Calu3 (cell line): ENCODE measurements around the gene RNF121. TPM values are rescaled to one million over a fixed set of nuclear protein-coding genes. Genes with fewer than 3 reads are reported as not detected.

ENCODE experiments used
- BruUV-seq: library from RNA; stranded (reverse); fragments of 400-500 nt; replicated peaks from 2 replicates; lab custom pipeline; 2021; lab: Mats Ljungman, UMichigan
- CTCF ChIA-PET: fragments of 300-600 bp; sonication (Branson Sonifier 250); formaldehyde crosslinking; loops from one replicate; lab custom pipeline; 2022; ENCODE audit warnings: antibody characterized with exemption; lab: Charles Lee
- DNase-seq: peaks from one replicate; pipeline ENCODE4 v3.0.0; 2022
- H3K27ac Mint-ChIP-seq: one replicate; pipeline ENCODE4 v1.8.0; 2022; ENCODE audit warnings: mixed read lengths; ENCODE audit not compliant: unreplicated experiment
- H3K27me3 Mint-ChIP-seq: one replicate; pipeline ENCODE4 v1.8.0; 2022; ENCODE audit warnings: mixed read lengths; ENCODE audit not compliant: unreplicated experiment
- H3K36me3 Mint-ChIP-seq: one replicate; pipeline ENCODE4 v1.8.0; 2022; ENCODE audit warnings: mild to moderate bottlenecking, moderate library complexity, mixed read lengths; ENCODE audit not compliant: insufficient read depth, unreplicated experiment
- H3K4me1 Mint-ChIP-seq: one replicate; pipeline ENCODE4 v1.8.0; 2022; ENCODE audit warnings: mild to moderate bottlenecking, low read depth, mixed read lengths; ENCODE audit not compliant: unreplicated experiment
- H3K4me3 Mint-ChIP-seq: one replicate; pipeline ENCODE4 v1.8.0; 2022; ENCODE audit warnings: mild to moderate bottlenecking, low read depth, moderate library complexity, mixed read lengths; ENCODE audit not compliant: unreplicated experiment
- H3K9me3 Mint-ChIP-seq: one replicate; pipeline ENCODE4 v1.8.0; 2022; ENCODE audit warnings: low read depth, mixed read lengths; ENCODE audit not compliant: unreplicated experiment
- intact Hi-C: fragments of 100-400 bp; cut with micrococcal nuclease; formaldehyde crosslinking; loops from one replicate; pipeline ENCODE4 v1.10.0; 2022; ENCODE audit not compliant: unreplicated experiment
- total RNA-seq: library from RNA; stranded (reverse); gene quantifications from 2 replicates; pipeline ENCODE4 v1.2.3, GENCODE V29; 2022
- TF ChIP-seq, protein P1 (sequence below): fragments of 200-600 bp; IDR thresholded peaks from one replicate; pipeline ENCODE4 v1.8.0; 2022; ENCODE audit warnings: antibody characterized with exemption; ENCODE audit not compliant: unreplicated experiment

RNF121 gene
- total RNA-seq, 1 experiment from 2014 or later, result 51.7 TPM

DNA sequence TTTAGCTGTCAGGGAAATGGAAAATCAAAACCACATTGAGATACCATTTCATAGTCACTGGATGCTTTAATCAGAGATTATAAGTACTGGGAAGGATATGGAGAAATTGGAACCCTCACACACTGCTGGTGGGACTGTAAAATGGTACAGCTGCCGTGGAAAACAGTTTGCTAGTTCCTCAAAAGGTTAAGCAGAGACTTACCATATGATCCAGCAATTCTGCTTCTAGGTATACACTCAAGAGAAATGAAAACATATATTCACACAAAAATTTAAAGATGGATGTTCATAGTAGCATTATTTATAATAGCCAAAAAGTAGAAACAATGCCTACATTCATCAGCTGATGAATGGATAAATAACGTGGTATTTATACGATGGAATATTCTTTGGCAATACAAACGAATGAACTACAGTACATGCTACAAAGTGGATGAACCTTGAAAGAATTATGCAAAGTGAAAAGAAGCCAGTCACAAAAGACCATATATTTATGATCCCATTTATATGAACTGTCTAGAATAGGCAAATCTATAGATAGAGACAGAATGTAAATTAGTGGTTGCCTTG is 23.0 kb downstream of the RNF121 start:
- intact Hi-C loops, result no loop called here
- no peak overlapping the region for H3K4me3 Mint-ChIP-seq
- peaks cover 4% of the 10 kb centered on the region for H3K36me3 Mint-ChIP-seq
- no peak overlapping the region for H3K27ac Mint-ChIP-seq
- TF ChIP-seq, protein P1, sequence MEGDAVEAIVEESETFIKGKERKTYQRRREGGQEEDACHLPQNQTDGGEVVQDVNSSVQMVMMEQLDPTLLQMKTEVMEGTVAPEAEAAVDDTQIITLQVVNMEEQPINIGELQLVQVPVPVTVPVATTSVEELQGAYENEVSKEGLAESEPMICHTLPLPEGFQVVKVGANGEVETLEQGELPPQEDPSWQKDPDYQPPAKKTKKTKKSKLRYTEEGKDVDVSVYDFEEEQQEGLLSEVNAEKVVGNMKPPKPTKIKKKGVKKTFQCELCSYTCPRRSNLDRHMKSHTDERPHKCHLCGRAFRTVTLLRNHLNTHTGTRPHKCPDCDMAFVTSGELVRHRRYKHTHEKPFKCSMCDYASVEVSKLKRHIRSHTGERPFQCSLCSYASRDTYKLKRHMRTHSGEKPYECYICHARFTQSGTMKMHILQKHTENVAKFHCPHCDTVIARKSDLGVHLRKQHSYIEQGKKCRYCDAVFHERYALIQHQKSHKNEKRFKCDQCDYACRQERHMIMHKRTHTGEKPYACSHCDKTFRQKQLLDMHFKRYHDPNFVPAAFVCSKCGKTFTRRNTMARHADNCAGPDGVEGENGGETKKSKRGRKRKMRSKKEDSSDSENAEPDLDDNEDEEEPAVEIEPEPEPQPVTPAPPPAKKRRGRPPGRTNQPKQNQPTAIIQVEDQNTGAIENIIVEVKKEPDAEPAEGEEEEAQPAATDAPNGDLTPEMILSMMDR, result no peak
- H3K27me3 Mint-ChIP-seq, result no peaks in the 10 kb centered on the region
- H3K4me1 Mint-ChIP-seq, result peaks cover 19% of the 10 kb centered on the region
- no peak for DNase-seq
- no TSS peak for BruUV-seq
- CTCF ChIA-PET, result no interaction called here
- no peaks in the 10 kb centered on the region for H3K9me3 Mint-ChIP-seq

DNA sequence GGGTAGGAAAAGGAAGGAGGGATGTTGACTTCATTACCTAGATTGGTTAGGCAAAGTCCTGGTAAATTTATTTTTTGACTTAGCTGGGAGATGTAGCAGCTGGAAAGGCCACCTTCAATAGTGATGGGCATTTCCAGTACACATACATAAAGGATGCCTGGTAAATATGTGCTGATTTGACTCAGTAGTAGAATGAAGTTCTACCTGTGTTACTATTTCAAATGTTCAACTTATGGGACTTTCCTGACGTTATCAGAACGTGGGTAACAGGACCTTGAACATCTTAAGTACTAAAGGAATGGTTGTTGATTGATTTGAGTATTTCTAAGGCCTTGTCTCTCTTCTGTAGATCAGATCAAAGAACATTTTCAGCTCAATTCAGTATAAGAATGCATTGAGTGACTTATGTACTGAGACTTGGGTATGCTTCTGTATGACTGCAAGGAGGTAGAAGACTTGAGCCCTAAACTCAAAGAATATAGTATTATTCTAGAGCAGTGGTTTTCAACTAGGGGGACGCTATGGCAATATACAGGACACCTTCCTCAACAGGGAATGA is 27.1 kb downstream of the RNF121 start:
- CTCF ChIA-PET, result interaction anchor here (0.6 kb wide), 1 partner anchor 9 kb away, joined by 3 read pairs; no protein-coding TSS in a partner anchor
- no TSS peak for BruUV-seq
- H3K4me1 Mint-ChIP-seq, result peaks cover 11% of the 10 kb centered on the region
- peaks cover 2% of the 10 kb centered on the region for H3K36me3 Mint-ChIP-seq
- no peak for DNase-seq
- TF ChIP-seq, protein P1, result no peak
- H3K9me3 Mint-ChIP-seq, result no peaks in the 10 kb centered on the region
- no peak overlapping the region for H3K4me3 Mint-ChIP-seq
- intact Hi-C loops, result no loop called here
- no peaks in the 10 kb centered on the region for H3K27me3 Mint-ChIP-seq
- no peak overlapping the region for H3K27ac Mint-ChIP-seq

DNA sequence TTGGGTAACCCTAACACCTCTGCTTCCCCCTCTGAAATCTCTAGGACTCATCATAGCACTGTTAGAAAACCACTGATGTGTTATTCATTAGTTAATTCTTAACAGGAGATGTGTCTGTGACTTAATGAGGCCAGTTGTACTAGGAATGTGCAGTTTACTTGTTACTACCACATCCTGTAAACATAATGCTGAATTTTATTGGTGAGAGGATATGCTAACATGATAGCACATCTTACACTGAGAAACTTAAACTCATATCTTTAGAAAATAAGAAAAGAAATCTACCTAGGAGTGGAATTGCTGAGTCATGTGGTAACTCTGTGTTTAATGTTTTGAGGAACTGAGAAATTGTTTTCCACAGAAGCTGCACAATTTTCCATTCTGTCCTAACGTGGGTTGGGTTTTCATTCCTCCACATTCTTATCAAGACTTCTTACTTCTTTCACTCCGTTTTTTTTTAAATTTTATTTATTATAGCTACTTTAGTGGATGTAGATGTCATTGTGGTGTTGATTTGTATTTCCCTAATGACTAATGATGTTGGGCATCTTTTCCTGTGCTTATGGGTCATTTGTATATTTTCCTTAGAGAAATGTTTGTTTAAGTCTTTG is 33.7 kb downstream of the RNF121 start:
- Mint-ChIP-seq H3K27me3 (no peaks in the 10 kb centered on the region), H3K36me3 (peaks cover 7% of the 10 kb centered on the region), H3K27ac (no peak overlapping the region), H3K4me3 (no peak overlapping the region), H3K9me3 (no peaks in the 10 kb centered on the region), H3K4me1 (peaks cover 11% of the 10 kb centered on the region)
- DNase-seq, result no peak
- no TSS peak for BruUV-seq
- intact Hi-C loops, result no loop called here
- TF ChIP-seq, protein P1, result no peak
- CTCF ChIA-PET, result no interaction called here

DNA sequence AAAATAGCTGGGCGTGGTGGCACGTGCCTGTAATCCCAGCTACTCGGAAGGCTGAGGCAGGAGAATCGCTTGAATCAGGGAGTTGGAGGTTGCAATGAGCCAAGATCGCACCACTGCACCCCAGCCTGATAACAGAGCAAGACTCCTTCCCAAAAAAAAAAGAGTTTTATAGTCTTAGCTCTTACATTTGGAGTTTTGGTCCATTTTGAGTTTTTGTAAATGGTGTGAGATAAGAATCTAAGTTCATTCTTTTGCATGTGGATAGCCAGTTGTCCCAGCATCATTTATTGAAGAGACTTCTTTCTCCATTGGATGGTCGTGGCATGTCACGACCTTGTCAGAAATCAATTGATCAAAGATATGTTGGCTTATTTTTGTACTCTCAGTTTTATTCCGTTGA is 34.6 kb downstream of the RNF121 start:
- no peak for DNase-seq
- CTCF ChIA-PET, result no interaction called here
- H3K27ac Mint-ChIP-seq, result no peak overlapping the region
- no peak overlapping the region for H3K4me3 Mint-ChIP-seq
- H3K27me3 Mint-ChIP-seq, result no peaks in the 10 kb centered on the region
- TF ChIP-seq, protein P1, result no peak
- no peaks in the 10 kb centered on the region for H3K9me3 Mint-ChIP-seq
- H3K36me3 Mint-ChIP-seq, result peaks cover 7% of the 10 kb centered on the region
- peaks cover 11% of the 10 kb centered on the region for H3K4me1 Mint-ChIP-seq
- intact Hi-C loops, result no loop called here
- BruUV-seq, result no TSS peak
